Caco-2 (cell line): Measurements from ENCODE around the gene ALX4. TPM values are rescaled to one million over a fixed set of nuclear protein-coding genes. Genes with fewer than 3 reads are reported as not detected.

Experiments used
- BruUV-seq: library from RNA; stranded (reverse); fragments of 400-500 nt; replicated peaks from 2 replicates; lab custom pipeline; 2021; lab: Mats Ljungman, UMichigan
- CTCF ChIA-PET: fragments of 300-600 bp; sonication (Branson Sonifier 250); formaldehyde crosslinking; loops from one replicate; lab custom pipeline; 2022; ENCODE audit warnings: antibody characterized with exemption; lab: Charles Lee
- POLR2A ChIA-PET: fragments of 300-600 bp; sonication (Branson Sonifier 250); formaldehyde crosslinking; loops from one replicate; lab custom pipeline; 2022; ENCODE audit warnings: antibody characterized with exemption; lab: Charles Lee
- DNase-seq, 2 experiments: peaks; one replicate each; pipeline versions ENCODE4 v3.0.0 to v3.0.0-alpha.2; 2020 to 2022
- H3K27me3 ChIP-seq: replicated peaks from 2 replicates; pipeline ENCODE4 v1.6.0; 2011; ENCODE audit warnings: low read length; ENCODE audit not compliant: control insufficient read depth, insufficient read depth
- H3K36me3 ChIP-seq: 2 replicates; pipeline ENCODE4 v1.5.1; 2011; ENCODE audit warnings: low read length; ENCODE audit not compliant: control insufficient read depth, insufficient read depth
- H3K4me1 ChIP-seq: fragments of 250-450 bp; sonication (Bioruptor Pico); 2 replicates; pipeline ENCODE4 v1.5.1; 2020; ENCODE audit warnings: mild to moderate bottlenecking
- H3K4me3 ChIP-seq: 2 replicates; pipeline ENCODE4 v1.5.1; 2011; ENCODE audit warnings: low read depth, mild to moderate bottlenecking, control low read depth, low read length
- H3K9me3 ChIP-seq: fragments of 250-450 bp; sonication (Bioruptor Pico); 2 replicates; pipeline ENCODE4 v1.5.1; 2020; ENCODE audit warnings: mild to moderate bottlenecking, moderate library complexity
- H3K27ac Mint-ChIP-seq: one replicate; pipeline ENCODE4 v1.8.0; 2022; ENCODE audit warnings: mixed read lengths; ENCODE audit not compliant: unreplicated experiment
- H3K27me3 Mint-ChIP-seq: one replicate; pipeline ENCODE4 v1.8.0; 2022; ENCODE audit warnings: mixed read lengths; ENCODE audit not compliant: insufficient read depth, unreplicated experiment
- H3K36me3 Mint-ChIP-seq: one replicate; pipeline ENCODE4 v1.8.0; 2022; ENCODE audit warnings: mild to moderate bottlenecking, mixed read lengths; ENCODE audit not compliant: insufficient read depth, unreplicated experiment
- H3K4me1 Mint-ChIP-seq: one replicate; pipeline ENCODE4 v1.8.0; 2022; ENCODE audit warnings: low read depth, mixed read lengths; ENCODE audit not compliant: unreplicated experiment
- H3K4me3 Mint-ChIP-seq: one replicate; pipeline ENCODE4 v1.8.0; 2022; ENCODE audit warnings: mild to moderate bottlenecking, moderate library complexity, mixed read lengths; ENCODE audit not compliant: unreplicated experiment
- H3K9me3 Mint-ChIP-seq: one replicate; pipeline ENCODE4 v1.8.0; 2022; ENCODE audit warnings: mixed read lengths; ENCODE audit not compliant: unreplicated experiment
- intact Hi-C: fragments of 100-400 bp; cut with micrococcal nuclease; formaldehyde crosslinking; loops from one replicate; pipeline ENCODE4 v1.10.0; 2022; ENCODE audit not compliant: unreplicated experiment
- total RNA-seq: library from RNA; stranded (reverse); gene quantifications from 2 replicates; pipeline ENCODE4 v1.2.3, GENCODE V29; 2022
- TF ChIP-seq, protein P1 (sequence below), 2 experiments: fragments of 200-600 bp in 1 of 2; IDR thresholded peaks; 1 replicate in 1 of 2; 2 replicates in 1 of 2; pipeline versions ENCODE4 v1.5.1 to v1.8.0; 2011 to 2022; ENCODE audit warnings: antibody characterized with exemption in 1 of 2, control low read depth in 1 of 2, inconsistent platforms in 1 of 2, low read depth in 1 of 2, low read length in 1 of 2, mild to moderate bottlenecking in 1 of 2, moderate library complexity in 1 of 2; ENCODE audit not compliant: insufficient read depth in 1 of 2, severe bottlenecking in 1 of 2, unreplicated experiment in 1 of 2

The ALX4 gene
- total RNA-seq, 1 experiment from 2014 or later, result 0.05 TPM

DNA sequence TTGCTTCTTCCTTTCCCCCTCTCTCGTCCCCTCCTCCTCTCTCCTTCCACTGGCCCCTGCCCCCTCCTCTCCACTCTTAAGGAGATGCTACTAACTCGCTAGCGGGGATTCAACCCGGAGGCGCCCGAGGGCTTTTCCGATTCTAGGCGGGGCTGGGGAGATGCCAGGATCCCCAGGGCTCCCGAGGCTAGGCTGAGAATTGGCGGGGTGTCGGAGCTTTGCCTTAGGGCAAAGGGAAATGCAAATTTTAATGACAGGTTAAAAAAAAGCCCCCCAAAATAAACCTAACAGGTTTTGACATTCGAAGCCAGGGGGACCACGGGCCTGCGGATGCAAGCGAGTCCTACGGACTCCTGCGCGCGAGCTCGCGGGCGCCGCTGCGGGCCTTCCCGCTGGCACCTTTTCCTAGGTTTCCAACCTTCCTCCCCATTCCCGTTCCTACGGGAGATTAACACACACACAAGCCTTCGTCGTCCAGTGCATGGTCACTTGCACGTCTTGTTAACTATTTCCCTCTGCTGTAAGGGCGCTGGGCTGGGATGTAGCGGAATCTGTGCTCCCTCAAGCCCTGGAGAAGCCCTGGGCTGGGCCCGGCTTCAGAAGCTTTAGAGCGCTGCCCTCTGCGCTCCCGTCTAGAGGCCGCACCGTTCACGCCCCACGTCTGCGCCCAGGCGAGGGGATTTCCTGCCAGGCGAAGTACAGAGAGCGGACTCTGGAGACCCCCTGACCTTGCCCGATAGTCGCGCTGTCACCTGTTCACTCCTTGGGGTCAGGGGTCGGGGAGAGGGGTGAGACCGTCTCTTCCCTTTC, 729 bp upstream of the ALX4 start:
- no peaks in the 10 kb centered on the region for H3K36me3 Mint-ChIP-seq
- intact Hi-C loops, result no loop called here
- no peaks in the 10 kb centered on the region for H3K9me3 Mint-ChIP-seq
- H3K4me3 Mint-ChIP-seq, result no peak overlapping the region
- H3K27me3 ChIP-seq, result no peaks in the 10 kb centered on the region
- peaks cover 11% of the 10 kb centered on the region for H3K27me3 Mint-ChIP-seq
- TF ChIP-seq, protein P1, sequence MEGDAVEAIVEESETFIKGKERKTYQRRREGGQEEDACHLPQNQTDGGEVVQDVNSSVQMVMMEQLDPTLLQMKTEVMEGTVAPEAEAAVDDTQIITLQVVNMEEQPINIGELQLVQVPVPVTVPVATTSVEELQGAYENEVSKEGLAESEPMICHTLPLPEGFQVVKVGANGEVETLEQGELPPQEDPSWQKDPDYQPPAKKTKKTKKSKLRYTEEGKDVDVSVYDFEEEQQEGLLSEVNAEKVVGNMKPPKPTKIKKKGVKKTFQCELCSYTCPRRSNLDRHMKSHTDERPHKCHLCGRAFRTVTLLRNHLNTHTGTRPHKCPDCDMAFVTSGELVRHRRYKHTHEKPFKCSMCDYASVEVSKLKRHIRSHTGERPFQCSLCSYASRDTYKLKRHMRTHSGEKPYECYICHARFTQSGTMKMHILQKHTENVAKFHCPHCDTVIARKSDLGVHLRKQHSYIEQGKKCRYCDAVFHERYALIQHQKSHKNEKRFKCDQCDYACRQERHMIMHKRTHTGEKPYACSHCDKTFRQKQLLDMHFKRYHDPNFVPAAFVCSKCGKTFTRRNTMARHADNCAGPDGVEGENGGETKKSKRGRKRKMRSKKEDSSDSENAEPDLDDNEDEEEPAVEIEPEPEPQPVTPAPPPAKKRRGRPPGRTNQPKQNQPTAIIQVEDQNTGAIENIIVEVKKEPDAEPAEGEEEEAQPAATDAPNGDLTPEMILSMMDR (IDR thresholded peaks at IDR 0.05; ENCODE audit: insufficient read depth in 1 of 2, low read depth in 1 of 2, low read length in 1 of 2, severe bottlenecking in 1 of 2, unreplicated experiment in 1 of 2), result no peak
- BruUV-seq, result no TSS peak
- no peaks in the 10 kb centered on the region for H3K4me1 Mint-ChIP-seq
- H3K27ac Mint-ChIP-seq, result no peak overlapping the region
- no peak overlapping the region for H3K4me3 ChIP-seq
- CTCF ChIA-PET, result no interaction called here
- H3K4me1 ChIP-seq, result no peaks in the 10 kb centered on the region
- POLR2A ChIA-PET, result no interaction called here
- H3K9me3 ChIP-seq, result no peaks in the 10 kb centered on the region
- no peak for DNase-seq
- no peaks in the 10 kb centered on the region for H3K36me3 ChIP-seq

DNA sequence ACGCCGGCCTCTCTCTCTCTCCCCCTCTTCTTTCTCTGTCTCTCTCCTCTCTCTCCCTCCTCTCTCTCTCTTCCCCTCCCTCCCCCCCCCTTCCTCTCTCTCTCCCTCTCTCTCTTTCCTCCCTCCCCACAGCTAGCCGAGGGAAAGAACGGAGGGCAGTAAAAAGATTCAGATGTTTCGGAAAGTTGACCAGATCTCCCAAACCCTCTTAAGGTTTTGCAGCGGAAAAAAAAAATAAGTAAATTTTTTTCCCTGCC, 195 bp upstream of the ALX4 start:
- Mint-ChIP-seq H3K27ac (no peak overlapping the region), H3K4me3 (no peak overlapping the region), H3K4me1 (no peaks in the 10 kb centered on the region), H3K36me3 (no peaks in the 10 kb centered on the region), H3K9me3 (no peaks in the 10 kb centered on the region), H3K27me3 (peaks cover 9% of the 10 kb centered on the region)
- Histone ChIP-seq H3K4me1 (no peaks in the 10 kb centered on the region), H3K9me3 (no peaks in the 10 kb centered on the region), H3K27me3 (no peaks in the 10 kb centered on the region), H3K4me3 (no peak overlapping the region), H3K36me3 (no peaks in the 10 kb centered on the region)
- no peak for DNase-seq
- intact Hi-C loops, result no loop called here
- CTCF ChIA-PET, result no interaction called here
- BruUV-seq, result no TSS peak
- TF ChIP-seq, protein P1 (IDR thresholded peaks at IDR 0.05; ENCODE audit: insufficient read depth in 1 of 2, low read depth in 1 of 2, low read length in 1 of 2, severe bottlenecking in 1 of 2, unreplicated experiment in 1 of 2), result no peak
- POLR2A ChIA-PET, result no interaction called here

DNA sequence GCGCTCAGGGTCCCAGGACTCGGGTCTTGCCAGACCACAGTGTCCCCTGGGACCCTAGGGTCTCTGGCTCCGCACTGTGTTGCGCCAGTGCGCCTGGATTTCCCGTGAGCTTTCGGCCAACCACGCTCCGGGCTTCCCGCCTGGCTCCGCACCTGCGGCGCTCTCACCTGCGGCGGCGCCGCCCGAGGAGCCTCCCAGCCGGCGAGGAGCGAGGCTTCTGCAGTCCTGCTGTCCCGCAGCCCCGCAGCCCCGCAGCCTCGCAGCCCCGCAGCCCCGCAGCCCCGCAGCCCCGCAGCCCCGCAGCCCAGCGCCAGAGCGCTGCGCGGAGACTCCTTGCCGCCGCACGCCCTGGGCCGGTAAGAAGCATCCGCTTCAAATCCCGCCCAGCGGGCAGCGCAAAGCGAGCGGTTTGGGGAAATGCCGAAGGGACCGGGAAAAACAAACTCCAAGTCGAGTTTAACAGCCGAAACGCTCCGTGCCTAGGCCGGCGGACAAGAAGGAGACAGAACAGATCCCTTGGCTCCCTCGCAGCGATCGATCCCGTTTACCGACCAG, 939 bp downstream of the ALX4 start:
- no peak for DNase-seq
- Histone ChIP-seq H3K4me3 (no peak overlapping the region), H3K9me3 (no peaks in the 10 kb centered on the region), H3K36me3 (no peaks in the 10 kb centered on the region), H3K27me3 (no peaks in the 10 kb centered on the region), H3K4me1 (no peaks in the 10 kb centered on the region)
- intact Hi-C loops, result no loop called here
- TF ChIP-seq, protein P1 (IDR thresholded peaks at IDR 0.05; ENCODE audit: insufficient read depth in 1 of 2, low read depth in 1 of 2, low read length in 1 of 2, severe bottlenecking in 1 of 2, unreplicated experiment in 1 of 2), result no peak
- Mint-ChIP-seq H3K27ac (no peak overlapping the region), H3K4me1 (no peaks in the 10 kb centered on the region), H3K4me3 (no peak overlapping the region), H3K36me3 (no peaks in the 10 kb centered on the region), H3K27me3 (peaks cover 3% of the 10 kb centered on the region), H3K9me3 (no peaks in the 10 kb centered on the region)
- no TSS peak for BruUV-seq
- CTCF ChIA-PET, result no interaction called here
- POLR2A ChIA-PET, result no interaction called here
